ENCODE results near the gene KRT79. TPM values are rescaled to one million over a fixed set of nuclear protein-coding genes. Genes with fewer than 3 reads are reported as not detected.

The KRT79 gene
- total RNA-seq, 1 donor from 2014 or later, result 1.7 TPM

GRCh38 chr12:52772772-52773171, 61.3 kb downstream of the KRT79 start:
- intact Hi-C loops (cut with DNase I), result no loop called here
- H3K4me1 ChIP-seq, result no peaks in the 10 kb centered on the region
- H3K4me3 ChIP-seq, result no peak overlapping the region
- no peaks in the 10 kb centered on the region for H3K36me3 ChIP-seq
- TF ChIP-seq CTCF (IDR thresholded peaks at IDR 0.05), result no peak
- no peak for TF ChIP-seq POLR2A (IDR thresholded peaks at IDR 0.05)
- TF ChIP-seq POLR2AphosphoS5 (IDR thresholded peaks at IDR 0.05; ENCODE audit: insufficient read depth in 1 of 2, low read depth in 1 of 2), result no peak
- H3K27ac ChIP-seq, result no peak overlapping the region
- no peaks in the 10 kb centered on the region for H3K27me3 ChIP-seq
- DNase-seq (ENCODE audit: extremely low spot score in 2 of 2), result no peak
- H3K9me3 ChIP-seq, result no peaks in the 10 kb centered on the region

- no peaks in the 10 kb centered on the region for H3K27me3 ChIP-seq
- H3K4me1 ChIP-seq, result no peaks in the 10 kb centered on the region
- H3K36me3 ChIP-seq, result no peaks in the 10 kb centered on the region
- intact Hi-C loops (cut with DNase I), result no loop called here
- H3K9me3 ChIP-seq, result no peaks in the 10 kb centered on the region
- DNase-seq (ENCODE audit: extremely low spot score in 2 of 2), result no peak
- no peak overlapping the region for H3K4me3 ChIP-seq
- TF ChIP-seq POLR2AphosphoS5 (IDR thresholded peaks at IDR 0.05; ENCODE audit: insufficient read depth in 1 of 2, low read depth in 1 of 2) (no peak), CTCF (IDR thresholded peaks at IDR 0.05) (no peak), POLR2A (IDR thresholded peaks at IDR 0.05) (no peak)
- H3K27ac ChIP-seq, result no peak overlapping the region
Measured at GRCh38 chr12:52772188-52772587, 61.9 kb downstream of the KRT79 start.

- H3K4me3 ChIP-seq, result no peak overlapping the region
- no peak for DNase-seq (ENCODE audit: extremely low spot score in 2 of 2)
Measured at GRCh38 chr12:52771505-52771904, 62.6 kb downstream of the KRT79 start.

More at GRCh38 chr12:52771505-52771904, 62.6 kb downstream of the KRT79 start:
- no peaks in the 10 kb centered on the region for H3K4me1 ChIP-seq
- no peaks in the 10 kb centered on the region for H3K36me3 ChIP-seq
- no peak for TF ChIP-seq POLR2A (IDR thresholded peaks at IDR 0.05)
- TF ChIP-seq POLR2AphosphoS5 (IDR thresholded peaks at IDR 0.05; ENCODE audit: insufficient read depth in 1 of 2, low read depth in 1 of 2), result no peak
- no peak for TF ChIP-seq CTCF (IDR thresholded peaks at IDR 0.05)
- intact Hi-C loops (cut with DNase I), result no loop called here
- H3K9me3 ChIP-seq, result no peaks in the 10 kb centered on the region
- no peaks in the 10 kb centered on the region for H3K27me3 ChIP-seq
- H3K27ac ChIP-seq, result no peak overlapping the region

Small RNAs within 50 kb of the gene (small RNA-seq; reads per million reads assigned to genes)
- not detected for gene AC107016.2

Other genes starting within 250 kb of the KRT79 start
- gene KRT72, start 232.8 kb downstream of the KRT79 start, total RNA-seq, result not detected
- not detected for gene KRT73, start 215.8 kb downstream of the KRT79 start, total RNA-seq
- 2.0 TPM for gene KRT2, start 182.1 kb downstream of the KRT79 start, total RNA-seq
- 886 TPM for gene KRT1, start 153.9 kb downstream of the KRT79 start, total RNA-seq
- 2.5 TPM for gene KRT77, start 130.8 kb downstream of the KRT79 start, total RNA-seq
- not detected for gene KRT76, start 57.0 kb downstream of the KRT79 start, total RNA-seq
- gene KRT3, start 38.2 kb downstream of the KRT79 start, total RNA-seq, result not detected
- 354 TPM for gene KRT4, start 20.2 kb downstream of the KRT79 start, total RNA-seq
- 89.1 TPM for gene KRT78, start 14.7 kb upstream of the KRT79 start, total RNA-seq
- gene KRT8, start 70.8 kb upstream of the KRT79 start, total RNA-seq, result 22.8 TPM
- gene KRT18, start 114.8 kb upstream of the KRT79 start, total RNA-seq, result 93.1 TPM
- 339 TPM for gene EIF4B, start 172.1 kb upstream of the KRT79 start, total RNA-seq
- 235 TPM for gene TNS2, start 215.8 kb upstream of the KRT79 start, total RNA-seq
- 27.0 TPM for gene SPRYD3, start 245.1 kb upstream of the KRT79 start, total RNA-seq

Measured in vagina (tissue), 2 donors.